GM21825 (cell line): ENCODE data around the gene AGBL1.

Experiments used
- ATAC-seq: cut with Tn5 transposase; IDR thresholded peaks from one replicate; pipeline ENCODE4 v1.9.1; 2021; ENCODE audit warnings: mild to moderate bottlenecking, moderate library complexity; ENCODE audit not compliant: unreplicated experiment

Gene AGBL1

DNA sequence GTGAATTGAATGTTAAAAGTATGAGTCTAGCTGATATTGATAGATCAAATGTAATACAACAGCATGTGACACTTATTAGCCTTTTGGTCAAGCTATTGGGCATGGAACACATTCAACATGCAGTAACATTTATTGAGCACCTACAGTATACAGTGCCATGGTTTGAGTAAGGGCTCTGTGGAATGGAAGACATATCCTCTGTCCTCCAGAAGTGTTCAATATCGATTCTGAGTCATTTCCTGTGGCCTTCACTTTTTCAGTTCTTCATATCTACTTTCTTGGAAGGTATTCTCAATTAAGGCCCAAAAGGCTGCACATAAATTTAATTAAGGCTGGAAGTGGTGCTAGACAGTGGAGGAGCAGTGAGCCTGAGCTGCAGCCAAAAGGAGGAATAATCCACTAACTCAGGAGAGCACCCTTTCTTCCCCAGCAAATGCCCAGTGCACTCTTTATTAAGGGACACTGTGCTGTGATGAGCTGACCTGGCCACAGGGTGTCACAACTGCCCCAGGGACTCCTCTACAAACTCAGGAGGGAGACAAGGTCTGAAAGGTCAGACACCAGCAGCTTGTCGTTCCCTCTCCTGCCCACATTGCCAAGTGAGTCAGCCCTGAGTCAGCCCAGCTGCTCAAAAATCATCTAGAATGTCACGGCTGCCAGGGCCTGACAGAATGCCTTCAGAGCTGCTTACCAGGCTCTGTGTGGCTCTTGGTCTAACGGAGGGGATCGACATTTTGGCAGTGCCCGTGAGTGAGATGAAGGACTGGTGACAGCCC, 544.8 kb downstream of the AGBL1 start:
- ATAC-seq, result no peak

DNA sequence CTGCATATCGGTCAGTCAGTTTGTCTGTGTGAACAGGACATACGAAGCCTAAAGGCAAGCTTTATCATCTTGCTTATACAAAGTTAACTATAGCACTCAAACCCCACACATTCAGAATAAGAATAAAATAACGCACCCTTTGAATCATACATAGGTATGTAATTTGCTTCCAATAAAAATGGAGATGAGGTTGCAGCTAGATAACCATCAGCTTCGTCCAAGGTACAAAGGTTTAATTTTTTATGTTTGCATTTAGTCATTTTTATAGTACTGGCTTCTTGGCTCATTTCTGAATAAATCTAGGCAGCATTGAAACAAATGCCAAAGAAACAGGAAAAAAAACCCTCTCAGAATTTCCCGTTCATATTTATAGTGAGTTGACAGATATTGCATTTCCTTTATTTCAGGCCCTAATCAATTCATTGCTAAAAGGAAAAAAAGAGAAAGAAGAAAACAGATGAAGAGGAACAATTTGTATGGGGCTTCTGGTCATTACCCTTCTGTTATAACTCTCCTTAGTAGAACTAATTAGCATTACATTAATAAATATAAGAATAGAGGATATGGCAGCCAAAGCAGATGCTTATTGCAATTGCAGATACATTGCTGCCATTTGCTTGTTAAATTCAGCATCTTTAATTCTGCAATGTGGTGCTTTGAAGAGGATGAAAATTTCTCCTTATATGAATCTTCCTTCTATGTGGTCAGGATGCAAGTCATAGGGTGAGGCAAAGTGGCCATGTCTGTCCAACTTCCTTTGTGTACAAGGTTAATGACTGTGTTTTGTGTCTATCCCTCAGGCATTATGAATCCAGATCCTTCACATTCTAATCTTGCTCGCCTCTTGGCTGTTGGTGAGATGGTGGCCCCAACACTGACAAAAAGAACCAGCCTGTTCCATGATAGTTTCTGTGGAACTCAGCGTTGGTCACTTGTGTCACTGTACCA, 550.0 kb downstream of the AGBL1 start:
- ATAC-seq, result no peak

DNA sequence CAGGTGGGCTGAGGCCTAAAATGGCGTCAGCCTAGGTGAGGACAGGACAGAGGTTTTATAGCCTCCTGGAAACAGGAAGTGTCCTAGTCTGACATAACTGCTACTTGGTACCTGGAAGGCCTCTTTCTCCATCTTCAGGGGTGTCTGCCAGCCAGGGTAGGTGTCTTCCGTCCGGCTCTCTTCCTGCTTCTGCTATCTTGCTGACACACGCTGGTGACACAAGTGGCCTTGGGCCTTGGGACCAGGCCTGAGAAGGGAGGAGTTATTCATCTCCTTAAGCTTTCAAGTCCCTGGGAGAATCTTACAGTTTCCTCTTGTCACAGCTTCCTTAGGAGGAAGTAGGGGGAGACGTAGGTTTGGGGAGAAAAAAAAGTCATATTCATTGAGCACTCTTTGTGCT, 551.3 kb downstream of the AGBL1 start:
- no peak for ATAC-seq

DNA sequence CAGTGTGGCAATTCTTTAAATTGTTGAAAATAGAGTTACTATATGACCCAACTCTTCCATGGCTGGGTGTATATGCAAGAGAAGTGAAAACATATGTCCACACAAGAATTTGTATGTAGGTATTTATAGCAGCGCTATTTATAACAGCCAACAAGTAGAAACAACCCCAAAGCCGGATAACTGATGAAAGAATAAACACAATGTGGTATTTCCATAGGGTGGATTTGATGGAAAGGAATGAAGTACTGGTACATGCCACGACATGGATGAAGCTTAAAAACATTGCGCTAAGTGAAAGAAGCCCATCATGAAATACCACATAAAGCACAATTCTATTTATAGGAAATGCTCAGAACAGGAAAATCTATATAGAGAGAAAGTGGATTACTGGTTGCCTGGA, 554.5 kb downstream of the AGBL1 start:
- ATAC-seq, result no peak

DNA sequence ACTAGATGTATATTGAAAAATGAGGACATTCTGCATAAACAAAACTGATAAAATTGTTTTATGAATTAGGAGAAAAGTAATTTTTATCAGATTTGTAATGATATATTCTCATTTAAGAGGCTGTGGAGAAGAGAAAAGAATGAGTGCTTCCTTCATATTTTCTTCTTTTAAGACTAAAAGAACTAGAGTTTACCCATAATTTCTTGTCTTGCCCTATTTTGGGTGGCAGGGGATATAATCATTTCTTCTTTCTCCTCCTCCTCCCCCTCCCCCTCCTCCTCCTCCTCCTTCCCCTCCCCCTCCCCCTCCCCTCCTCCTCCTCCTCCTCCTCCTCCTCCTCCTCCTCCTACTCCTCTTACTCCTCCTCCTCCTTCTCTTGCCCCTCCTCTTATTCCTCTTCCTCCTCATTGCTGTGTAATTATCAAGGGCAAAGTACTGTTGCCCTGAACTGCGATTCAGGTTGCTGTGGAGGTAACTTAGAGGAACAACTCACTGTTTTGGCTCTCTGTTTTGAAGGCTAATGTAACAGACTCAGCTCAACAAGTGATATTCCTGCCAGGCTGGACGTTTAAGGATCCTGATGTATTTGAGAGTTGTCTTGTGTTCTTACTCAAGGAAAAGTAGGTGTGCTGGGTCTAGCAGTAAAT, 555.4 kb downstream of the AGBL1 start:
- ATAC-seq, result no peak

DNA sequence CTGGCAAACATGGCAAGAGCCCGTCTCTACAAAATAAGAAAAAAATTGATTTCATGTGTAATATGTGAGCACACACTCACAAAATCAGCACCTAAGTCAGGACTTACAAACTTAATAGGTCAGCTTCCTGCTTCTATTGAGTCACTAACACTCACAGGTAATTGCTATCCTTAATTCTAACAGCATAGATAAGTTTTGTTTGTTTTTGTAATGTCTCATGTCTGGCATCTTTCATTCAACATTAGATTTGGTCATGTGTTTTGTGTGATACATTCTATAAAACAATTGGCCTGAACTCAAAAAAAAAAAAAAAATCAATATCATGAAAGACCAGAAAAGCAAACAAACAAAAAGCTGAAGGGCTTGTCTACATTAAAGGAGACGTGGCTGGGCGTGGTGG, 564.7 kb downstream of the AGBL1 start:
- no peak for ATAC-seq

DNA sequence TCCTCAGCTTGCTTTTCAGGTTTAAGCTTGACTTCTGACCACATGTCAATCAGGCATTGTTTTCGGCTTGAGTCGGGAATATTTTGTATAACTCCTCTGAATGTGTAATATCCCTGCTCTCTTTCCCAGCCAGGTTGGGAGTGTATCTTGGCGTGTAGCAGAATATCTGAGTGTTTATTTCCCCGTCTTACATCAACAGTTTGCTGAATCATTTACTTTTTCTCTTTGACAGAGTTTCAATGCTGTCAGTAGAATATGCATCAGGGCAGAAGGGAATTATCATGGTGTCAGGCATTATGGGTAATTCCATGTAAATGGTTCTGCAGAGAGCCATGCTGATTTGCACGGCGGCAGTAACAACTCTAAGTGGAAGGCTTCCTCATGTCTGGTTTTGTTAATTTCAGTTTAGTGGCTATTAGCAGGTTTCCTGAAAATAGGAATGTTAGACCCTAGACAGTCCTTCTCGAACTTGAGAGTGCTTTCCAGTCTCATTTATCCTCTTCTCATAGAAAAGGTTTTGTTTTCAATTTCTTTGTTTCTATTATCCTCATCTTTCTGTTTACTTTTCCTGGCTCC, 566.3 kb downstream of the AGBL1 start:
- no peak for ATAC-seq

DNA sequence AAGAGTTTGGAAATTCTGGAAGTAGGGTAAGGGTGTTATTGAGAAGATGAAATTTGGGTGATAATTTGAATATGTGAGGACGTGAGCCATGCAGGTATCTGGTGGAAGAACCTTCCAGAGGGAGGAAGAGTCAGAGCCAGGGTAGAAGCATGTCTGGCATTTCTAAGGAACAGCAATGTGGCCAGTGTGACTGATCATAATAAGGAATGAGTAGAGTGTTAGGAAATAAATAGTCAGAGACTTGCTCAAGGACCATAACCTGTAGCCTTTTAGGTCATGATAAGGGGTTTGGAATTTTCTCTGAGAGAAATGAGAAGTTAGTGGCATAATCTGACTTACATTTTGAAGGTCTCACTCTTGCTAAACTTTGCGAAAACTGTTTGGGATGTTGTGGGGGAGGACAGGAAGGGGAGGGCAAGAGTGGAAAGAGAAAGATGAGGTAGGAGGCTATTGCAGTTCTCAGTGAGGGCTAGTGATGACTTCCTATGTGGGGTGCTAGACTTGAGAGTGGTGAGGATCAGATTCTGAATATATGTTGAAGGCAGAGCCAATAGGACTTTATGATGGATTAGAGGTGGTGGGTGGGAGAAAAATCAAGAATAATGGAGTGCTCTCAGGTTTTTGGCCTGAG, 568.3 kb downstream of the AGBL1 start:
- no peak for ATAC-seq

DNA sequence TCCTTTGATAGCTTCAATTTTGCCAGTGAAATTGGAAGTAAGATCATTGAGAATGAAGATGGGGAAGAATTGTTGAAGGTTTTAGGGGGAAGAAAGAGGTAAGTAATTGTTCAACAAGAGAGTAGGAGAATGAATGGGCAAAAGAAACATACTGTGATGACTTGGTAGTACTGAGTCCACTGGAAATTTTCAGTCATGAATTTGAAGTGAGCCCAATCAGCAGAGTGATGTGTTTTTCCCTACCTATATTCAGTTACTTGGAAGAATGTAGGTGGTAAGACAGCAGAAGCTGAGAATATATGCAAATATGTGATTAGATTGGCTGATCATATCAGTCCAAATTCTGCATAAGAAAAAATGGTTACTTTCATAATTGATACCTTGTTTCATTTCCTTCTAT, 569.6 kb downstream of the AGBL1 start:
- ATAC-seq, result no peak

DNA sequence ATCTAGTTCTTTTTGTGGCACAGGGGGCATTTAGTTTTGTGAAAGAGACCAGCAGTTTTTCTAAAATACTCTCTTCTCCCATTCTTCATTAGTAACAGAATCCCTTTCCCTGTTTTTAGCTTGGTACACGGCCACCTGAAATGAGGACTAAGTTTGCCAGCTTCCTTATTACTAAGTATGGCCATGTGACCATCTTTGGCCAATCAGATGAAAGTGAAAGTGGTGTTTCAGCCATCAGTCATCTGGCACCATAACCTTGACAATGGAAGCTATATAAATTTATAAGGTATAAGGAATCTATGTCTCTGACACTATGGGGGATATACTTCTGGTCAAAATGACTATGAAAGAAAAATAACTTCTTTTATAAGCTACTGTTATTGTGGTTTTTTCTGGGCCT, 570.4 kb downstream of the AGBL1 start:
- no peak for ATAC-seq

DNA sequence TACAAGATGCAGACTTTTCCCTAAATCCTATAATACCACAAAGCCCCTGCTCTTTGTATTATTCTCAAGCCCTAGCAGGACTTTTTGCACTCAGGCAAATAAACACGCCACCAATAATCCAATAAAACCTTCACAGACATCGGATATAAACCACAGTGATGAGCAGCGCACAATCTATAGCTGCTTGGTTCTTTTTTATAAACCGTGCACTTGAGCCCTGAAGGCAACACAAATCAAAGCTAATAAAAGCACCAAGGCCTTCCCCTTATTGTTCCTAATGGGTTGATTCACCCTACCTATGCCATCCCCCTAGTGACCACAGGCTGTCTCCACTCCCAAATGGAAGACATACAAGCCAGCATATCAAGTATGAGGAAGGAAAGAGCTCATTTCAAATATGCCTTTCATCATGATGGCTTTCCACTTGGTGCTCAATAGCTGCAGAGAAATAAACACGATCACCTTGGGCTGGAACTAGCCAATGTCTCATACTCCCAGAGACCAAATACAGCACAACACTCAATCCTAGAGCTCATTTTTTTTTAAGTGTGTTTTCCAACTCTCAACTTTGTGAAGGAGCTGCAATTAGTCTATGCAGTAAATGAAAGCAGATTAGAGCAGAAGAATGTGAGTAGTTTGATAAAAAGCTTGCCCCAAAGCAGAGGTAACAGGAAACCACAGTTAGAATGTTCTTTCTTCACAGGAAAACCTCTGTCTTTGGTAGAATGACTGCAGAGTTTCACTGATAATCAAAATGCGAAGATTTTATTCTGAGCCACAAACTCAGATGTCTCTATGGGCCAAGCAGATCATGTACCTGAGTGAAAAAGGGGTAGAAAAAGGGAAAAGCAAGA, 573.9 kb downstream of the AGBL1 start:
- ATAC-seq, result no peak

DNA sequence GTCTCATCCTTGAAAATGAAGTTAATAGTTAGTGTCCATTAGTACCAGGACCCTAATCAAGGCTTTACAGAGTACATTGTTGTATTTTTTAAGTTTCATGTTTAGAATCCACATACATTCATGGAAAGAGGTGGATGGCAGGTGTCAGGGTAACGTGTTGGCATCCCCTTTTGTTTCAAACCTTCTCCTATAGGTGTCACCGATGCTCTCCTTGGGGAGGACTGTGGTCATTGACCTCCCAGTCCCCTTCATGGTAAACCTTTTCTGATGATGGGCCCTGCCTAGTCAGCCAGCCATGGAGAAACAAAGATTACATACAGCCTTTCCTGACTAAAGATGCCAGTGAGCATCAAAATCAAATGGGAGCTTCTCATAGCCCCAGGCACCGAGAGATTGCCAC, 574.8 kb downstream of the AGBL1 start:
- ATAC-seq, result no peak

DNA sequence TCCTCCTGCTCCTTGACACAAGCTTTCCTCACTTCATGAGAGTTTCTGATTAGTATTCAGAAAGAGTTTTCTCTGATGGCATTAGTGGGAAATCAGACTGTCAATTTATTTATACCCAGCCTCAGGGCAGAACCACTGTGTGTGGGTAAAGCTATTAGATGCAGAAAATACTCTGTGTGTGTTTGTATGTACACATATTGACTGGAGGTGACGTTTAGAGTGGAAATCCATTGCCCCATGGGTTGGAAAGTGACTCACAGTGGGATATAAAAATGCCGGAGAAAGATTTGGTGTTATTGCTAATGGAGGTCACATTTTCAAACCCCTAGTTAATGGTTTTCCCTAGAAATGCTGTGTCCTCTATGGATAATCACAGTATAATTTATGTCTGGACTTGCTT, 577.6 kb downstream of the AGBL1 start:
- no peak for ATAC-seq

DNA sequence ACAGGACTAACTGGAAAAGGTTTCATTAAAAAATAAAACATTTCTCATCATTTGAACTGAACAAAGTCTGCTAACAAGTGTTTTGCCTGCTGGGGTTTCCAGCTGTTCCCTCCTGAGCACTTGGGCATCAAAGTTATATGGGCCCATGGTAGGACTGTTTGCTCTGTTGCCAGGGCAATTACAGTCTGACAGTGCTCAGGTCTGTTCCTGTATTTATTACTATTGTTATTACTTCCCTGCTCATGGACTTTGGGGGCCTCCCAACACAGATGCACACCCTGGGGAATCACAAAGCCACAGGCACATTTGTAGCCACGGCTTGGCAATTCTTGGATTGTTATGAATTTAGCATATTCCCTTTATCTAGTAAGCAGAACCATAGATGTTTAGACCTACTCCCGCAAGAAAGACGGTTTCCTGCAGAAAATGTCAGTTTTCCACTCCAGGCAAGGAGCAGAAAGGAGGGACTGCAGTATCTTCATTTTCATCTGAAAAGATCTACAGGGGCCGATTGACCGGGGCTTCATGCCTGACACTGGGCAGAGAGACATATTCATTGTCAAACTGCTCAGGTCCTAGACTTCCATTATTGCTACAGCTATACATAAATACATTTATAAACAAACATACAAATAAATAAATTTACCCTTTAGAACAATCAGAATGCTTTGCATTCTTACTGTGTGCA, 580.2 kb downstream of the AGBL1 start:
- no peak for ATAC-seq

DNA sequence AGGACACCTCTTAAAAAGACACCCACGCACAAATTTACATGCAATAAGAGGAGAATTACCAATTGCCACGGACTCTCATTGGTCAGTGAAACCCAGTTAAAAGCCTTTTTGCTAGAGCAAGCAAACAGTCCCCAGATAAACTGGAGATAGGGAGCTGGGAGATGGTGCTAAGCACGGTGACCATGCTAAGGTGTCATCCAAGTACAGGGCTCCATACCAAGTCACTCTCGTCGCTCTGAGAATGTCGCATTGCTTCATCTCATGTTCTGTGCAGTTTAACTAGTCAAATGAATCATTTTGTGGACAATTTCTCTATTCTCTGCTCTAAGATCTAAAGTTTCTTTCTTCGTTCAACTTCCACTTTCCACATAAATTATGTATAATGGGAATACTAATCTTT, 581.9 kb downstream of the AGBL1 start:
- ATAC-seq, result no peak

DNA sequence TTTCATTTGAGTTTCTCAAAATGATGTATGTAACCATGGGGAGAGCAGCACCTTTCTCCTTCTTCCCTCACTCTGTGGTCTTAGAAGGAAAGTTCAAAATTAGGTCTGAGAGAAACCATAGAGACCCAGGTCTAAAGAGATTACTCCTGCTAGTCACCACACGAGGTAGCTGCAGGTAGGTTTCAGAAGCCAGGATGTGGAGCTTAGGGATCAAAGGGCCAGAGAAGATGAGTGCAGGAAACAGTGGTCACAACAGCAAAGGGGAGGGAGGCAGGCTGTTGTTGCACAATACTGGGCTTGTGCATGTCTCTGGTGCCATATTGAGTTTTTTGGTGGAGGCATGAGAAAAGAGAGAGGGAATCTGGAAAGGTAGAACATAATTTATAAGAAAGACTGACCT, 583.6 kb downstream of the AGBL1 start:
- no peak for ATAC-seq

DNA sequence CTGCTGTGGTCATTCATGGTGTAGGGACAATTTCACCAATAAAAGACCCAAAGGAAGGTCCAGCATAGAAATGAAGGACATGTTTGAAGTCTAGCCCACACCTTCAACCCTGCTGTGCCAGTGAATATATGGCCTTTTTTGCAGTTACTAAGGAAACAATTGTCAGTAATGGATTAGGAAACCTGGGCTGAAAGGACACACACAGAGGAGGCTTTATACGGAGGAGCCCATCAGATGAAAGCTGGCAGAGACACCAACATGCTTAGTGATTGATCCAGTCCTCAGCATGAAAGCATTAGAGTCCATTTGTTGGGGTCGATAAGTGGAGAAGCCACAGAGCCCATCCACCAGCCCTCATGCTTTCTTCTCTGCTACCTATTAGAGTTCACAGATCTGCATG, 584.3 kb downstream of the AGBL1 start:
- no peak for ATAC-seq

DNA sequence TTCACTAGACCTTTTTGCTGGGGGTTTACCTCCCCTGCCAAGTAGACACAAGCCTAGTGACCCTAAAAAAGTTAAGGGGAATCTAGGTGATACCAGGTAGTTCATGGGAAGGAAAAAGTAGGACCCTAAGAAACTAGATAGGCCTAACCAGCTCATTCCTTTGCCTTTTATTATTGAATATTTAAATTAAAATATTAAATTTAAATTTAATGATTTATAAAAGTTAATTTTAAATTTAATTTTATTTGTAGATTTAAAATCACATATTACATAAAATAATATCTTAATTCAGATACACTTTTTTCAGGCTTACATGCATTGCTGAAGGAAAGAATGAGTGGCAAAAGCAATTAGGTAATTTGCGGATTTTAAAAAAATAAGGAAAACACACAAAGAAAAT, 584.9 kb downstream of the AGBL1 start:
- no peak for ATAC-seq

DNA sequence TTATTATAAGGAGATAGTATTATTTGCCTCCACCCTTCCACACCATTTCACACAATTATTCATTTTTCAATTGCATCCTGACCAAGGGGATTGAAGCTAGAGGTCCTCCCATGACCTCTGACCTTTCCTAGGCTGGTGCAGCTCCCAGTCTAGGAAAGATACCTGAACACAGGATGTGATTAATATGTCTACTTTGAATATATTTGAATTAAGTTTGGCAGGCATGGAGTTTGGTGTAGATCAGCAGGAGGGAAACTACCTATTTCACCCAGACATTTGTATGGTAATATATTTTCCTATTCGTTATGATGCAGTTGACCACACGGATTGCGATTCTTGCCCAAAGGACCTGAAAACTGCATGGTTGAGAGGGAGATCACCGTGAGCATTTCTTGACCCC, 596.3 kb downstream of the AGBL1 start:
- ATAC-seq, result no peak
